NCI-H2196 treated with DMSO at 0.1 percent for 48 hours (cell line): ENCODE results near the gene ACTR3C.
"Not testable (repeated sequence)": the region's sequence is repeated elsewhere in the genome, so short reads cannot be mapped to it uniquely, and the experiment has no call there.

Experiments
- DNase-seq: peaks from one replicate; lab custom pipeline; 2025; ENCODE audit not compliant: unreplicated experiment; lab: John Stamatoyannopoulos, UW

Gene ACTR3C

DNA sequence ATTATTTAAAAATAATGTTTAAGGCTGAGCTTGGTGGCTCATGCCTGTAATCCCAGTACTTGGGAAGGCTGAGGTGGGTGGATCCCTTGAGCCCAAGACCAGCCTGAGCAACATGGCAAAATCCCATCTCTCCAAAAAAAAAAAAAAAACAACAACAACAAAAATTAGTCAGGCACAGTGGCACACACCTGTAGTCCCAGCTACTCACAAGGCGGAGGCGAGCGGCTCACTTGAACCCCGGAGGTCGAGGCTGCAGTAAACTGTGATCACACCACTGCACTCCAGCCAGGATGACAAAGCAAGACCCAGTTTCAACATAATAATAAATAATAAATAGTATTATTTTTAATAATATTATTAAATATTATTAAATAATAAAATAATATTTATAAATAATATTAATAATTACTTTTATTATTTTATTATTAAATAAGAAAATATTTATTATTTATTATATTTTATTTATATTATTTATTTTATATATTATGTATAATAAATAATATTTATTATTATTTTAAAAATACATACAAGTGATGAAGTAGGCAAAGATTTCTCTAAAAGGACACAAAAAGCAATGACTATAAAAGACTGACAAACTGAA lies 8.6 kb downstream of the ACTR3C start:
- no peak for DNase-seq

DNA sequence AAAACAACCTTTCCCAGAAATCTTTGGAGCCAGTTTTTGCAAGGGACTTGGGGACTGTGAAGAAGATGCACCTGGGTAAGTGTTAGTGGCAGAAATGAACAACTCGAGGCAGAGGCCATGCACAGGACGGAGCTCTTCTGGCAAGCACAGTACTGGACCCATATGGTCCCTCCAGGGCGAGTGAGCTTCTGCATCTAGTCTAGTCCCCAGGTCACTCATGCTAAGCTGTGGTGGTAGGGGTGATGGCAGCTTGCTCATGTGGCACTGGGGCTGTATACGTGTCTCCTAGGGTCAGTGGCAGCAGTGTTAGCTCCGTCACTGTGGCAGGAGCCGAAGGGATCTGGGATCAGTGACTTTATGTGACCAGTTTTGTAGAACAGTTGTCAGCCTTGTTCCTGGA lies 9.5 kb downstream of the ACTR3C start:
- no peak for DNase-seq

DNA sequence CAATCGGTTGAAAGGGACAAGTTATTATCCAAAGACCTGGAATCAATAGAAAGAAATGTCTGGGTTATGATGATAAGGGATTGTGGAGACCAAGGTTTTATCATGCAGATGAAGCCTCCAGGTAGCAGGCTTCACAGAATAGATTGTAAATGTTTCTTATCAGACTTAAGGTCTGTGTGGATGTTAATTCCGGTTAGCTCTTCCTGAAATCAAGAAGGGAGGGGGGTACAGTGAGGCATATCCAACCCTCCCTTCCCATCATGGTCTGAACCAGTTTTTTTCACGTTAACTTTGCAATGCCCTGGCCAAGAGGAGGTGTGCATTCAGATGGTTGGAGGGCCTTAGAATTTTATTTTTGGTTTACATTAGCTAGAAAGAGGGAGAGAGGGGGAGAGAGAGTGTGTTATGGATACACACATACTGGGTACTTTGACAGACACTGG lies 10.0 kb downstream of the ACTR3C start:
- no peak for DNase-seq

DNA sequence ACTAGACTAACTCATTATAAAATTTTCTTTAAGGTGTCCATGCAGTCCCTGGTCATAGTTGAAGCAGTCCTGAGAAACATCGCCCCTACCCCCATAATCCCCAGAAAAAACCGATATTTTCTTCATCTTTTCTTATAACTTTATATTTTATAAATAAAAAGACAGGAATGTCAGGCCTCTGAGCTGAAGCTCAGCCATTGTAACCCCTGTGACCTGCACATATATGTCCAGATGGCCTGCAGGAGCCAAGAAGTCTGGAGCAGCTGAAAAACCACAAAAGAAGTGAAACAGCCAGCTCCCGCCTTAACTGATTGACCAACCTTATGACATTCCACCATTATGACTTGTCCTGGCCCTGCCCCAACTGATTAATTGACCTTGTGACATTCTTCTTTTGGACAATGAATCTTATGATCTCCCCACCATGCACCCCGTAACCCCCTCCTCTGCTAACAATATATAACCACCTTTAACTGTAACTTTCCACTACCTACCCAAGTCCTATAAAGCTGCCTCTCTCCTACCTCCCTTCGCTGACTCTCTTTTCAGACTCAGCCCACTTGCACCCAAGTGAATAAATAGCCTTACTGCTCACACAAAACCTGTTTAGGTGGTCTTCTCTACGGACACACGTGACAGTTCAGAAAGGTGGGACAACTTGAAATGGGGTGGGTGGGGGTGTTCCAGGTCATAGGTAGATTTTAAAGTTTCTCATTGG lies 10.5 kb downstream of the ACTR3C start:
- not testable (repeated sequence) for DNase-seq

DNA sequence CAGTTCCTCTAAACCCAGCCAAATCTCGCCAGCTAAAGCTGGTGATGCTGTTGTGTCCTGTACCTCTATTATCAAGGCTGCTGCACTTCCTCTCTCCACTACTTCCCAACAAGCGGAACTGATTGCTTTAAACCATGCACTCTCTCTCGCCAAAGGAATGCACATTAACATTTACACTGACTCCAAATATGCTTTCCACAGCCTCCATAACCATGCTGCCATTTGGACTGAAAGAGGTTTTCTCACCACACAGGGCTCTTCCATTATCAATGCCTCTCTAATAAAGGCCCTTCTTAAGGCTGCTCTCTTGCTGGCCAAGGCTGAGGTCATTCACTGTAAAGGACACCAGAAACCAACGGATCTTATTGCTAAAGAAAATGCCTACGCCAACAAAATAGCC lies 11.6 kb downstream of the ACTR3C start:
- DNase-seq, result no peak

DNA sequence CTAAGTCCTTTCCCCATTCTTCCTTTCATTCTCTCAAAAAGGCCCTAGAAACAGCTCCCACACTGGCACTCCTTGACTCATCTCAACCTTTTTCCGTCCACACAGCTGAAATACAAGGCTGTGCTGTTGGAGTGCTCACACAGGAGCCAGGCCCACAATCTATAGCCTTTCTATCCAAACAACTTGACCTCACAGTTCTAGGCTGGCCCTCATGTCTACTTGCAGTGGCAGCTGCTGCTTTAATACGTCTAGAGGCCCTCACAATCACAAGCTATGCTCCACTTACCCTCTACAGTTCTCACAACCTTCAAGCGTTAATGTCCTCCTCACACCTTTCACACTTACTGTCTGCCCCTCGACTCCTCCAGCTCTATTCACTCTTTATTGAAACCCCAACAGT lies 12.2 kb downstream of the ACTR3C start:
- no peak for DNase-seq

DNA sequence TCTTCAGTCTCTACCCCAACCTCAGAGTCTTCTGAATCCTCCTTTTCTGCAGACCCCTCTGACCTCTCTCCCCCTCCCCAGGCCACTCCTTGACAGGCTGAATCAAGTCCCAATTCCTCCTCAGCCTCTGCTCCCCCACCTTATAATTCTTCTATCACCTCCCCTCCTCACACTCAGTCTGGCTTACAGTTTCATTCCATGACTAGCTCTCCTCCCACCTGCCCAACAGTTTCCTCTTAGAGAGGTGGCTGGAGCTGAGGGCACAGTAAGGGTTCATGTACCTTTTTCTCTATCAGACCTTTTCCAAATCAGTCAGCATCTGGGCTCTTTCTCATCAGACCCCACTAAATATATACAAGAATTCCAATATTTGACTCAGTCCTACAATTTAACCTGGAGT lies 14.8 kb downstream of the ACTR3C start:
- no peak for DNase-seq

DNA sequence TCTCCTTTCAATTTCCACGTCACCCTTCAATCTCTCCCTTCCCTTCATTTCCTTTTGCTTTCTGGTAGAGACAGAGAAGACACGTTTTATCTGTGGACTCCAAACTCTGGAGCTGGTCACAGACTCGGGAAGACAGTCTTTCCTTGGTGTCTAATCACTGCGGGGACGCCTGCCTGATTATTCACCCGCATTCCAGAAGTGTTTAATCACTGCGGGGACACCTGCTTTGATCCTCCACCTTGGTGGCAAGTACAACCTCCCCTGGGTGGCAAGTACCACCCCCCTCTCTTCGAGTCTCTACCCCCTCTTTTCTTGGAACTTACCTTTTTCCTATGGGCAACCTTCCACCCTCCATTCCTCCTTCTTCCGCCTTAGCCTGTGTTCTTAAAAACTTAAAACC lies 15.4 kb downstream of the ACTR3C start:
- DNase-seq, result no peak

DNA sequence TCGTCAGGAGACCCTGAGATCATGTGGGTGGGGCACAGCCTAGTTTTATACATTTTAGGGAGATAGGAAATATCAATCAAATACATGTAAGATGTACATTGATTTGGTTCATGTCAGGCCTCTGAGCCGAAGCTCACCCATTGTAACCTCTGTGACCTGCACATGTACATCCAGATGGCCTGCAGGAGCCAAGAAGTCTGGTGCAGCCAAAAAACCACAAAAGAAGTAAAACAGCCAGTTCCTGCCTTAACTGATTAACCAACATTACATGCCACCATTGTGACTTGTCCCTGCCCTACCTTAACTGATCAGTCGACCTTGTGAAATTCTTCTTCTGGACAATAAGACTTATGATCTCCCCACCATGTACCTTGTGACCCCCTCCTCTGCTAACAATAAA lies 16.2 kb downstream of the ACTR3C start:
- DNase-seq, result no peak

DNA sequence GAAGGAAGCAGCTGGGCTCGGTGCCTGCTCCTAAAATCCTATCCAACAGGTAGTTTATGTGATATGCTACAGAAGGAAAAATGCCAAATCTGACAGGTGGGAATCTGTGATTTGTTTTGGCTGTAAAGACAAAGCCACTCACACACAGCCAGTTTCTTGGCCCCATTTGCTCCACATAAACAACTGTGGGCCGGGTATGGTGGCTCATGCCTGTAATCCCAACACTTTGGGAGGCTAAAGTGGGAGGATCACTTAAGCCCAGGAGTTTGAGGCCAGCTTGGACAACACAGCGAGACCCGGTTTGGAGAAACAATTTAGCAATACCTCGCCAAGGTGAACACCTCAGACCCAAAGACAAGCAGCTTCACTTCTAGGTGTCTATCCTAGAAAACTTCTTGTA lies 17.0 kb downstream of the ACTR3C start:
- not testable (repeated sequence) for DNase-seq

DNA sequence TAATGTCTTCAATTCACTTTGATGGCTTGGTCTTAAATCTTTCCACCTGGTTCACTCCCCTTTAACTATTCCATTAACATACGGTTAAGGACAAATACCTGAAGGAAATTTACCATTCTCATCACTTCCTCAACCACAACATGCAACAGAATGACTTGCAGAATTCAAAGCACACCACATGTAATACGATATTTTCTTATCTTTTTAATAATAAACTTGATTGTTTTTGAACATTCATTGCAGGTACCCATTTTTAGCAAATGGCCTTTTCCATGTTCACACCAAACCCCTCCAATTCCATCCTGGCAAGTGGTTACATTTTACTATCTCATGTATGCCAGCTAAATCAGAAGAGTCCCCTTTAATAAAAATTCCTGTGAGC lies 17.5 kb downstream of the ACTR3C start:
- not testable (repeated sequence) for DNase-seq

DNA sequence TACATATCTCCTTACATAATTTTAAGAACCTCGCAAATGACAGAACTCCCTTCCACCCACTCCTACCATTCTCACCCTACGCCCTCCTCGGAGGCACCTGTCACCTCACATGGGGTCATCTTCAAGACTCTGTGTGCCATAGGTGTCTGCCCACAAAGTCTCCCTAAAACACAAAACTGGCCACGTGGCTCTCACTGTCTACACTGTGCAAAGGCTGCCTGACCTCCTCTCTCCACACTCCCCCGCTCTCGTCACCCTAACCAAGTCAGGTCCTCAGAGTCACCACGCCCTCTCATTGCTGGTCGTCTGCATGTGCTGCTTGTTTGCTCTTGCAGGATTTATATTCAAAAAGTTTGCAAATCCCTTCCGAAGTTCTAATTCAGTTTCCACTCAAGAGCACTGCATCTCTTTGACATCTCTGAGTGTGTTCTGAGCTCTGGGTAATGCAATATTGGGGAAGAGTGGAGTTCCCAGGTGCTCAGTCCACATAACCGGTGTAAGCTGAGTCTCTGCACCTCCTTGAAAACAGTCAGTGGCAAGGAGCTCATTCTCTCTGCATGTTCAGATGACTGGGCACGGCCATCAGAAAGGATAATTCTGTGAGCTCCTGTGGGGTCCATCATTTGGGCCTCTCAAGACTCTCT lies 18.0 kb downstream of the ACTR3C start:
- DNase-seq, result not testable (repeated sequence)

DNA sequence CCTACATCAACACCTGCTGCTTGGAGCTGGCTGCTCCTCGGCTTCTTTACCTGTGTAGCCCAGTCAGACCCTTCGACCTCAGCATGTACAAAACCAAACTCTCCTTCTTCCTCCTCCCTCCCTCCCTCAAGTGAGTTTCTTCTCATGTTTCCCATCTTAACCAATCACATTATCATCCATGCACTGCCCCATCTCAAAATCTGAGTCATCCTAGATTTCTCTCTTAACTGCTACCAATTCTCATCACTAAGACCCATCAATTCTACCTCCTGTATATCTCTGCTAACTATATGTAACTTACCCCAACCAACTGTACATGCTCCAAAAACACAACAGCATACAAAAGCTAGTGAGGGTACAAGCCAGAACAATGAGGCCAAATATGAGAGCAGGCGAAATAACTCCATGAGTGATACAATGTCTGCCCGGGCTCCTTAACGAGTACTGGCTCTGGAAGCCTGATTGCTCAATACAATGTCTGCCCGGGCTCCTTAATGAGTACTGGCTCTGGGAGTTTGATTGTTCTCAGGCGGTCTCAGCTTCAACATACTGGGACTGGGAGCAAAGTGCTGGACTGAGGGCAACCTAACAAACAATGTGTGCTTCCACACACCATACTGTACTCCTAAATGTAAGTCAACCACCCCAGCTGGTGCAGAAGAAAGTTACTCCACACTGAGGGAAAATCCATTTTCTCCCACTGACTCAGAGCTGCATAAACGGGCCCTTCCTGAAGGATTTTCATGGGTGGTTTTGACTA lies 18.7 kb downstream of the ACTR3C start:
- not testable (repeated sequence) for DNase-seq

DNA sequence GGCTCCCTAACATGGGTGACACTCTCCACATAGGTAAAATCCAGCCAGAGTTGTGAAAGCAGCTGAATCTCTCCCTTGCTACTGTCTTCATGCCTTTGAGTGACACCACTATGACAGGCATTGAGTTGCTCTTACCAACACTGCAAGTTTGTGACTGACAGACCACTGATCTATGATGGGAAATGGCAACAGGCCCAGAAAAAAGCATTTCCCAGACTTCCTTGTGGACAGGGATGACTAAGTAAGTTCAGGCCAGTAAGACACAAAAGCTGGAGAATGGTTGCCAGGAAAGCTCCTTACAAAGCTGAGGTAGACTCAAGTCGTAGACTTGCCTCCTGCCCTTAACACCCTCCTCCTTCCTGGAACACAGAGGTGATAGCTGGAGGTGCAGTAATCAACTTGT lies 20.4 kb downstream of the ACTR3C start:
- DNase-seq, result not testable (repeated sequence)

DNA sequence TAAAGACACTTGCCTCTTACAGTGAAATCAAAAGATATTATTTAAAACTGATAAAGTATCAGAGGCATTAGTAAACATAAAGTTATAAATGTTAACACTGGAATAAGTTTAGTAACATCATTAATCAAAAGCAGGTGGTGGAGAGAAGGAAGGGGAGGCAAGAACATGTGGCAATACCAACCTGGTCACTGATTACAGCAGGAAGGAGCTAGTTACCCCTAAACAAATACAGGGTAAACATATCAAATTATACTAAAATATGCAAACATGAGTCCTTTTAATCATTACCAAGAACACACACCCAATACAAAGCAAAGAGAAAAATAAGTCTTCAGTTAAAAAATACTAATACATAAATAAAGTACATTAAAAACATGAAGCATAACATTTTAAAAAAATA lies 25.4 kb downstream of the ACTR3C start:
- DNase-seq, result not testable (repeated sequence)

DNA sequence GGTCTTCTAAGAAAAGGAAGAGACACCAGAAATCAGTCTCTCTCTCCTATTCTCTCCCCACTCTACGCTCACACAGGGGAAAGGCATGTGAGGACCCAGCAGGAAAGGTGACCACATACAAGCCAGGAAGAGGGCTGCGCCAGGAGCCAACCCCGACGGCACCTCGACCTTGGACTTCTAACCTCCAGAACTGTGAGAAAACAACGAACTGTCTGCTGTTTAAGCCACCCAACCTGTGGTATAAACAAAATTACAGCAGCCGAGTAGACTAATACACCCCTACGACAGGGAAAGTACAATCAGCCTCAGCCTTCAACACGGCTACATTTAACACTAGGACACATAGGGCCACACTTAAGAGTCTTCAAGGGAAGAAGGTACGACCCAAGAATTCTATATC lies 26.5 kb downstream of the ACTR3C start:
- DNase-seq, result not testable (repeated sequence)

DNA sequence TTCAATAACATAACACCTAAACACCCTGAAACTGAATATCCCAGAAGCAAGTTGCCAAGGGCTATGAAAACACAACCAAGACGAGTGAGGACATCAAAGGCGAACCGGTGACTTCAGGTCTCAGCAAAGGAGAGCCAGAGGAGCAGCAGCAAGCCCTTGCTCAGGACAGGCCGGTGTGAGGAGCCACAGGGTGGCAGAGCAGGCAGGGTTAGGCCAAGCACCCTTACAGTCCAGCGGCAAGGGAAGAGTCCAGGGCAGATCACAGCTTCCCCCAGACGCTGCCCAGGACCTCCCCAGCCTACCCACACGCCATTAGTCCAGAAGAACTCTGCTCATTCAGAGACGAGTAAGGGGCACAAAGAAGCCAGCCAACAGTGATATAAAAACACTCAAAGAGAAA lies 27.7 kb downstream of the ACTR3C start:
- DNase-seq, result not testable (repeated sequence)

DNA sequence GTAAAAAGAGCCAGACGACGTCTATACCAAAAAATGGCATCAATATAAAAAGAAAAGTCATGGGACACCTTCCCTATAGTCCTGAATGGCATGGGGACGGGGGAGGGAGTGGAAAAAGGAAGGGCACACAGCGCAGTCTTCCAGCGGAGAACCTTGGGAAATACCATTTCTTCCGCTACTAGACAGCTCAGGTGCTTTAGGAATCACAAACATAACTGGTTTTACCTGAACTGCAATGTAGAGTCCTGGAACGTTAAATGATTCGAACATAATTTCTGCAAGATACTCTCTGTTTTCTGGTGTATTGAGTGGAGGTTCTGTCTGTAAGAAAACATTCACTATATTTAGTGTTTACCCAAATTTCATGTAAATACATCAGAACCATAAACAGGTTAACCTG lies 28.3 kb downstream of the ACTR3C start:
- not testable (repeated sequence) for DNase-seq

DNA sequence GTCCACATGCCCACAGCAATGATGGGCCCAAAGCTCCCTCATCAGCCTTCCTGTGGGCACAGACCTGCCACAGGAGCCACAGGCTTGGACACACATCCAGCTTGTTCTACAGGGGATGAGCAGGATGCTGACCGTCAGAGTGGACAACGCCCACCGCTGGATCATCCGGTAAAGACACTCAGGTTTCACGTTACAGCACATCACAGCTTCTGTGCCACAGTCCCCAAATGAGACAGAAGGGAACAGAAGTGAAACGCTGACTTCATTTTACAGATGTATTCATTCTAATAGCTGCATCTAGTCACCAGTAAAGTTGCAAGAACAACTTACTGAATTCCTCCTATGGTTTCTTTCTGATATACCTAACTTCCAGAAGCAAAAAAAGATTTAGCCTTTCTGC lies 33.0 kb downstream of the ACTR3C start:
- not testable (repeated sequence) for DNase-seq

DNA sequence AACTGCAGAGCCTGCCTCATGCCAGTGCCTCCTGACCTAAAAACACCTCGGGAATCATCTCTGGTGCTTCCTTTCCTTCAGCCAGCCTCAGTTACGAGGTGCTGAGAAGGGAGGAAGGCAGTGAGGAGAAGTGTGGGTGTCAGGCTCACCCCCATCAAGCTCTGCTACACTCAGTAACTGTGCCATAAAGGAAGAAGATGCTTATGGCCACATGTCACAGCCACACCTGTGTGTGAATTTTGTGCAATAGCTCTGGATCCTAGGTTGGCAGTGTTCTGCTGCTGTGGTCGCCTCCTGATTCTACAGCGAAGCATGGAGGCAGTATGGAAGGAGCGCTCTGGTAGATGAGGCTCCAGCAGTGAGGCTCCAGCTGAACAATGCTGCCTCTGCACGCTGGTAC lies 34.5 kb downstream of the ACTR3C start:
- not testable (repeated sequence) for DNase-seq

DNA sequence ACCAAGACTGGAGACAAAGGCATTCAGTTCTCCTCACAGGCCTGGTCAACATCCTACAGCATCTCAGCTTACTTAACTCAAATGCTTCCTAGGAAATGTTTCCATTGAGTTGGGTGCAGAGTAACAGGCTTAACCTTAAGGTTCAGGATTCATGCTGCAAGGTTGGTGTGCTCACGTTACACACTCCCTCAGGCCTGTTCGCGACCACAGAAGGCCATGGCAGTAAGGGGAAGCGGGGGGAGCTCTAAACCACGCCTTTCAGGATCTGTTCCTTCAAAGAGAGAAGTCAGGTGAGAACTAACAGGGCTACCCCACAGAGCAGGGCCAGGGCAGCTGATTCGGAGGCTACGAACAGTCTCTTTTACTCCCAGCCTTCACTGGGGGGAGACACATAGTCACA lies 35.5 kb downstream of the ACTR3C start:
- not testable (repeated sequence) for DNase-seq
